ENCODE results near the gene NCOR2. TPM values are rescaled to one million over a fixed set of nuclear protein-coding genes. Genes with fewer than 3 reads are reported as not detected.
A peak's percentile ranks its signal among the peaks of the same experiment; 100 is the strongest.

Gene NCOR2
- total RNA-seq, 1 donor from 2014 or later: 251 TPM

- Mint-ChIP-seq H3K27me3 (no peaks in the 10 kb centered on the region), H3K27ac (peak overlapping the region; percentile 82), H3K4me3 (ENCODE audit: low read depth) (no peak overlapping the region), H3K36me3 (ENCODE audit: insufficient read depth) (peaks cover 4% of the 10 kb centered on the region), H3K4me1 (ENCODE audit: low read depth) (peaks cover 27% of the 10 kb centered on the region), H3K9me3 (ENCODE audit: low read depth) (no peaks in the 10 kb centered on the region)
- DNase-seq (ENCODE audit: low spot score, unreplicated experiment): no peak
- TF ChIP-seq CTCF (IDR thresholded peaks at IDR 0.05; ENCODE audit: unreplicated experiment): no peak
These were observed 15.9 kb downstream of the NCOR2 start for GRCh38 chr12:124551268-124552144.

DNA sequence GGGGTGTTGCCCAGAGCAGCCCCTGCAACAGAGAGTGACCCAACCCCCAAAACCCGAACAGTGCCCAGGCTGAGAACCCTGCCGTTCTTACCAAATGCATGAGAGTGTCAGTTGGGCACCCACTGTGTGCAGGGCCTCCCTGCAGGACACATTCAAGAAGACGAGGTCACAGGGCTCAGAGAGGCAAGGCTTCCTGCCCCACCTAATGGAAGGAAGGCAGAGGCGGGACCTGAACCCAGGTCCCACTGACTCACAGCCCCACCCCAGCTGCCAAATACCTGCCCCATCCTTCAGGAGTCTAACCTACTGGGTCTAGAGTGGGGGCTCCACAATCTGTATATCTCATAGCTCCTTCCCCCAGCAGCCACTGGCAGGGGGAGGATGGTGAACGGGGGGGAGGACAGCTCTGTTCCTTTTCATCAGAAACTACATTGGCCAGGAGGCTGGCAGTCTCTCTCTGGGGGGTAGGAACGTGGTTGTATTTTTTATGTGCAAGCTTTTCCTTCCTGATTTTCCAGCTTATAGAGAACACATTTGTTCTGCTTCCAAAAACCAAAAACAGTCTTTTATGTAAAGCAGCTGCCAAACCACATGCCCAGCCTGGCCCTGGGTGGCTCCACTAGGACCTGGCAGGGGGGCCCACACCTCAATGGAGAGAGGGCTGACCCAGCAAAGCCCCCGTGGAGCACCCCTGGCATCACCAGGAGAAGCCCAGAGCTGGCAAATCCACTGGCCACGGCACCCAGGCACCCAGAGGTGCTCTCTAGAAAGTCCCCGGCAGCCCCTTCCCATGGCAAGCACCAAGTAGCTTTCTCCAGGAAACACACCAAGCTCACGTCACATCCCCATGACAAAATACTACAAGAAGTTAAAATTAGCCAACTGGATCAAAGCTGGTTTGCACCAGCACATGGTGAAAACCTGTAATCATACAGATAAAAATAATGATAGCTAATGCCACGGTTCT is 17.0 kb downstream of the NCOR2 start:
- TF ChIP-seq CTCF (IDR thresholded peaks at IDR 0.05; ENCODE audit: unreplicated experiment): no peak
- no peak for DNase-seq (ENCODE audit: low spot score, unreplicated experiment)
- H3K36me3 Mint-ChIP-seq (ENCODE audit: insufficient read depth): peaks cover 4% of the 10 kb centered on the region
- peaks cover 26% of the 10 kb centered on the region for H3K4me1 Mint-ChIP-seq (ENCODE audit: low read depth)
- H3K27me3 Mint-ChIP-seq: no peaks in the 10 kb centered on the region
- H3K4me3 Mint-ChIP-seq (ENCODE audit: low read depth): no peak overlapping the region
- peak overlapping the region; percentile 82 for H3K27ac Mint-ChIP-seq
- H3K9me3 Mint-ChIP-seq (ENCODE audit: low read depth): no peaks in the 10 kb centered on the region

DNA sequence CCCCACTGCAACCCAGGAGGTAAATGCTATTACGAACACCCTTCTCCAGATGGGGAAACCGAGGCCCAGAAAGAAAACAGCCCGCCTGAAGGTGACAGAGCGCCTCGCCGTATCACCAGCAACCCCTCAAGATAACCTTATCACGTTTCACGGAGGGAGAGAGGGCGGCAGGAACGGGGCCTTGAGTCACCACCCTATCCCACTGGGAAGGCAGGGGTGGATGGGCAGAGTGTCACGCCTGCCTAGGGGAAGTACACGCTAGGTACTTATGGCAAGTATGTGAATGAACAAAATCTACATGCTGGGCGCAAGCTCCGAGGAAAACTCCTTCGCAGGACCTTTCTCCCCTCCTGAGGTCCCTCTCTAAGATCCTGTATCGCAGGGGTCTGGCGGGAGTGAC is 17.8 kb downstream of the NCOR2 start:
- H3K9me3 Mint-ChIP-seq (ENCODE audit: low read depth): no peaks in the 10 kb centered on the region
- peaks cover 27% of the 10 kb centered on the region for H3K4me1 Mint-ChIP-seq (ENCODE audit: low read depth)
- no peak for DNase-seq (ENCODE audit: low spot score, unreplicated experiment)
- H3K36me3 Mint-ChIP-seq (ENCODE audit: insufficient read depth): peaks cover 4% of the 10 kb centered on the region
- peak overlapping the region; percentile 49 for H3K27ac Mint-ChIP-seq
- TF ChIP-seq CTCF (IDR thresholded peaks at IDR 0.05; ENCODE audit: unreplicated experiment): no peak
- H3K27me3 Mint-ChIP-seq: no peaks in the 10 kb centered on the region
- H3K4me3 Mint-ChIP-seq (ENCODE audit: low read depth): no peak overlapping the region

DNA sequence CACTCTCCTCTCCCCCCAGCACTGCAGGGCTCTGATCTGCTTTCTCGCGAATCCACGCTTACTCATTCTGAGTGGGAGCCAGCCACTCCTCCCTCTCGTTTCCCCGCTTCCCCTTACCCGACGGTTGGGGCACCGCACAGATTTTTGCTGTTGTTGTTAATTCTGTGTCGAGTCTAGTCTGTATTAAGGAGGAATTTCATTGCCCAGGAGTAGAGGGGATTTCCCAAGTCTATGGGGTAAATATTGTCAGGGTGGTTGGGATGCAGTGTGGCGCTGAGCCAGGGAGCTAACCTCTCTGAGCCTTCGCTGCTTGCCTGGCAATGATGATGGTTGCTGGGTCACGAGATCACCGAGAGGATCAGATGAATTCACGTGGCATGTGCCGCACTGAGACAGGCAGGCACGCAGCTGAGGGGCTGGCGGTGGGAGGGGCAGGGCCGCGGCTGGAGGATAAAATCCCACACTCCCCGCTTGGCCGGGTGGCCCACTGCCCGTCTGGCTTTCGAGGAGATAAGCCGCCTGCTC is 18.5 kb downstream of the NCOR2 start:
- no peak for DNase-seq (ENCODE audit: low spot score, unreplicated experiment)
- no peak overlapping the region for H3K4me3 Mint-ChIP-seq (ENCODE audit: low read depth)
- no peaks in the 10 kb centered on the region for H3K9me3 Mint-ChIP-seq (ENCODE audit: low read depth)
- no peak for TF ChIP-seq CTCF (IDR thresholded peaks at IDR 0.05; ENCODE audit: unreplicated experiment)
- peaks cover 33% of the 10 kb centered on the region for H3K4me1 Mint-ChIP-seq (ENCODE audit: low read depth)
- peaks cover 4% of the 10 kb centered on the region for H3K36me3 Mint-ChIP-seq (ENCODE audit: insufficient read depth)
- H3K27me3 Mint-ChIP-seq: no peaks in the 10 kb centered on the region
- no peak overlapping the region for H3K27ac Mint-ChIP-seq

GRCh38 chr12:124547626-124548025 is 19.8 kb downstream of the NCOR2 start:
- Mint-ChIP-seq H3K9me3 (ENCODE audit: low read depth) (no peaks in the 10 kb centered on the region), H3K27ac (peak overlapping the region; percentile 67), H3K27me3 (no peaks in the 10 kb centered on the region), H3K36me3 (ENCODE audit: insufficient read depth) (peaks cover 4% of the 10 kb centered on the region), H3K4me3 (ENCODE audit: low read depth) (no peak overlapping the region), H3K4me1 (ENCODE audit: low read depth) (peaks cover 36% of the 10 kb centered on the region)
- TF ChIP-seq CTCF (IDR thresholded peaks at IDR 0.05; ENCODE audit: unreplicated experiment): no peak
- no peak for DNase-seq (ENCODE audit: low spot score, unreplicated experiment)
